GM23338 (cell line): Measurements from ENCODE around the gene CACNB3. TPM values are rescaled to one million over a fixed set of nuclear protein-coding genes. Genes with fewer than 3 reads are reported as not detected.

Experiments
- ATAC-seq: fragments of 200-7000 bp; cut with Tn5 transposase; 3 replicates; pipeline ENCODE4 v1.9.1; 2020
- DNase-seq: peaks from one replicate; pipeline ENCODE4 v3.0.0-alpha.2; 2015; ENCODE audit warnings: low spot score
- H2AFZ ChIP-seq: fragments of 200-600 bp; sonication (generic); 2 replicates; pipeline ENCODE4 v1.8.0; 2016; ENCODE audit warnings: antibody characterized with exemption, mild to moderate bottlenecking, moderate library complexity
- H3F3A ChIP-seq: fragments of 200-600 bp; sonication (generic); replicated peaks from 2 replicates; pipeline ENCODE4 v1.8.0; 2017; ENCODE audit warnings: antibody characterized with exemption, mixed run types, low read depth
- H3K27ac ChIP-seq: fragments of 200-600 bp; sonication (generic); 2 replicates; pipeline ENCODE4 v1.6.1; 2016; ENCODE audit warnings: low read depth
- H3K27me3 ChIP-seq: fragments of 200-600 bp; sonication (generic); 2 replicates; pipeline ENCODE4 v1.8.0; 2016; ENCODE audit warnings: mild to moderate bottlenecking, mixed run types, moderate library complexity; ENCODE audit not compliant: insufficient read depth
- H3K36me3 ChIP-seq: fragments of 200-600 bp; sonication (generic); 2 replicates; pipeline ENCODE4 v1.8.0; 2016; ENCODE audit warnings: mild to moderate bottlenecking; ENCODE audit not compliant: insufficient read depth
- H3K4me1 ChIP-seq: fragments of 200-600 bp; sonication (generic); 2 replicates; pipeline ENCODE4 v1.8.0; 2016; ENCODE audit warnings: mild to moderate bottlenecking, moderate library complexity; ENCODE audit not compliant: insufficient read depth
- H3K4me2 ChIP-seq: fragments of 200-600 bp; sonication (generic); 2 replicates; pipeline ENCODE4 v1.7.1; 2017; ENCODE audit warnings: mixed run types
- H3K4me3 ChIP-seq: fragments of 200-600 bp; sonication (generic); 2 replicates; pipeline ENCODE4 v1.6.1; 2016; ENCODE audit warnings: mixed run types
- H3K79me2 ChIP-seq: fragments of 200-600 bp; sonication (generic); replicated peaks from 2 replicates; pipeline ENCODE4 v1.8.0; 2017; ENCODE audit warnings: mild to moderate bottlenecking; ENCODE audit not compliant: insufficient read depth
- H3K9me2 ChIP-seq: fragments of 200-600 bp; sonication (generic); 2 replicates; pipeline ENCODE4 v1.8.0; 2017; ENCODE audit not compliant: insufficient read depth
- H4K20me1 ChIP-seq: fragments of 200-600 bp; sonication (generic); replicated peaks from 2 replicates; pipeline ENCODE4 v1.8.0; 2017; ENCODE audit warnings: mild to moderate bottlenecking; ENCODE audit not compliant: insufficient read depth
- H3K27ac Mint-ChIP-seq: 2 replicates; pipeline ENCODE4 v1.8.0; 2020; ENCODE audit warnings: inconsistent platforms, mild to moderate bottlenecking, moderate library complexity, mixed read lengths
- H3K27me3 Mint-ChIP-seq: 3 replicates; pipeline ENCODE4 v1.8.0; 2022; ENCODE audit warnings: low read depth, mild to moderate bottlenecking, moderate library complexity, mixed read lengths, inconsistent platforms; ENCODE audit not compliant: insufficient read depth, poor library complexity
- H3K36me3 Mint-ChIP-seq: 3 replicates; pipeline ENCODE4 v1.8.0; 2021; ENCODE audit warnings: low read depth, mild to moderate bottlenecking, inconsistent platforms, moderate library complexity, mixed read lengths
- H3K4me1 Mint-ChIP-seq: 3 replicates; pipeline ENCODE4 v1.8.0; 2020; ENCODE audit warnings: mild to moderate bottlenecking, inconsistent platforms, mixed read lengths
- H3K4me3 Mint-ChIP-seq: 3 replicates; pipeline ENCODE4 v1.8.0; 2021; ENCODE audit warnings: moderate library complexity, mild to moderate bottlenecking, inconsistent platforms, mixed read lengths
- H3K9me3 Mint-ChIP-seq: 3 replicates; pipeline ENCODE4 v1.8.0; 2020; ENCODE audit warnings: moderate library complexity, mild to moderate bottlenecking, inconsistent platforms, mixed read lengths
- ETS1 ChIP-seq: IDR thresholded peaks from 2 replicates; pipeline ENCODE4 v1.6.1; 2016; ENCODE audit warnings: antibody characterized with exemption
- EZH2phosphoT487 ChIP-seq: fragments of 200-600 bp; sonication (generic); IDR thresholded peaks from one replicate; pipeline ENCODE4 v1.8.1; 2018; ENCODE audit warnings: antibody characterized with exemption; ENCODE audit not compliant: unreplicated experiment
- JUNB ChIP-seq: IDR thresholded peaks from one replicate; pipeline ENCODE4 v1.6.1; 2016; ENCODE audit warnings: antibody characterized with exemption; ENCODE audit not compliant: unreplicated experiment
- NANOG ChIP-seq: IDR thresholded peaks from 2 replicates; pipeline ENCODE4 v1.6.1; 2016; ENCODE audit warnings: antibody characterized with exemption, borderline replicate concordance
- POLR2AphosphoS5 ChIP-seq: IDR thresholded peaks from 2 replicates; pipeline ENCODE4 v1.6.1; 2016; ENCODE audit warnings: antibody characterized with exemption, low read depth
- REST ChIP-seq: IDR thresholded peaks from one replicate; pipeline ENCODE4 v1.6.1; 2018; ENCODE audit warnings: antibody characterized with exemption; ENCODE audit not compliant: unreplicated experiment
- STAT1 ChIP-seq: IDR thresholded peaks from one replicate; pipeline ENCODE4 v1.6.1; 2016; ENCODE audit warnings: antibody characterized with exemption; ENCODE audit not compliant: unreplicated experiment
- ZNF114 ChIP-seq: fragments of 250-450 bp; sonication (Bioruptor Pico); IDR thresholded peaks from 2 replicates; pipeline ENCODE4 v1.5.0; 2020; ENCODE audit warnings: mild to moderate bottlenecking, moderate library complexity
- ZNF331 ChIP-seq: fragments of 250-450 bp; sonication (Bioruptor Pico); IDR thresholded peaks from 2 replicates; pipeline ENCODE4 v1.5.0; 2020; ENCODE audit warnings: low read depth, mild to moderate bottlenecking, moderate library complexity
- ZNF462 ChIP-seq: fragments of 250-450 bp; sonication (Bioruptor Pico); IDR thresholded peaks from 2 replicates; pipeline ENCODE4 v1.5.0; 2020; ENCODE audit warnings: mild to moderate bottlenecking, moderate library complexity
- polyA plus RNA-seq: library from polyadenylated mRNA; unstranded; fragments of >200 nt; fragmentation: Nextera tagmentation; extraction: Ambion mirVana; gene quantifications from 2 replicates; pipeline ENCODE4 v1.2.1, GENCODE V29; 2016
- total RNA-seq: library from RNA; depleted of rRNA; stranded (reverse); fragments of >200 nt; shearing (Covaris generic); gene quantifications from 2 replicates; pipeline ENCODE4 v1.2.3, GENCODE V29; 2014

The CACNB3 gene
- total and polyA plus RNA-seq, 2 experiments from 2014 or later: 4.1 to 6.2 TPM

GRCh38 chr12:48775299-48775698 is 43.0 kb upstream of the CACNB3 start (continued):
- TF ChIP-seq ETS1 (no peak), ZNF114 (CRISPR knock-in tag) (no peak)

- H3K27me3 ChIP-seq: no peaks in the 10 kb centered on the region
- Mint-ChIP-seq H3K27ac (no peak overlapping the region), H3K27me3 (peaks cover 8% of the 10 kb centered on the region), H3K4me1 (peaks cover 25% of the 10 kb centered on the region), H3K4me3 (no peak overlapping the region), H3K36me3 (peaks cover 23% of the 10 kb centered on the region), H3K9me3 (no peaks in the 10 kb centered on the region)
- no peaks in the 10 kb centered on the region for H4K20me1 ChIP-seq
- H3K36me3 ChIP-seq: no peaks in the 10 kb centered on the region
- H3K79me2 ChIP-seq: no peaks in the 10 kb centered on the region
- peaks cover 9% of the 10 kb centered on the region for H3K4me1 ChIP-seq
- no peak overlapping the region for H2AFZ ChIP-seq
- H3K4me2 ChIP-seq: no peak overlapping the region
- no peak overlapping the region for H3K4me3 ChIP-seq
- no peak for DNase-seq
- no peak overlapping the region for H3K27ac ChIP-seq
- ATAC-seq: no peak
- H3F3A ChIP-seq: no peaks in the 10 kb centered on the region
- TF ChIP-seq STAT1 (no peak), ZNF331 (no peak), REST (no peak), JUNB (no peak), POLR2AphosphoS5 (no peak), ZNF462 (no peak), NANOG (no peak), EZH2phosphoT487 (no peak)
- H3K9me2 ChIP-seq: no peaks in the 10 kb centered on the region
These were observed 42.2 kb upstream of the CACNB3 start for GRCh38 chr12:48775991-48776649.
